Ovary (tissue), 9 donors: Measurements from ENCODE around the gene PLXDC2. TPM values are rescaled to one million over a fixed set of nuclear protein-coding genes. Genes with fewer than 3 reads are reported as not detected.

ENCODE experiments used
- DNase-seq, 5 donors: peaks; one replicate each; pipeline ENCODE4 v3.0.0-alpha.2; 2019 to 2020
- H3K27ac ChIP-seq, 2 donors: fragments of 200-600 bp; one replicate each; pipeline versions ENCODE4 v1.5.1 to v1.8.0; 2019 to 2022
- H3K27me3 ChIP-seq: fragments of 200-600 bp; one replicate; pipeline ENCODE4 v1.8.0; 2022
- H3K36me3 ChIP-seq: fragments of 200-600 bp; sonication (generic); one replicate; pipeline ENCODE4 v1.5.1; 2019
- H3K4me1 ChIP-seq: one replicate; pipeline ENCODE4 v1.8.1; 2013; ENCODE audit warnings: mild to moderate bottlenecking, moderate library complexity; ENCODE audit not compliant: insufficient read depth
- H3K4me3 ChIP-seq: fragments of 200-600 bp; sonication (generic); one replicate; pipeline ENCODE4 v1.5.1; 2017
- H3K9me3 ChIP-seq, 2 donors: fragments of 200-600 bp in 1 of 2; sonication (generic) in 1 of 2; one replicate each; pipeline versions ENCODE4 v1.5.1 to v1.8.1; 2013 to 2019; ENCODE audit warnings: mild to moderate bottlenecking in 1 of 2, moderate library complexity in 1 of 2
- CTCF ChIP-seq, 3 donors: fragments of 450-650 bp in 2 of 3; fragments of 200-600 bp in 1 of 3; IDR thresholded peaks; one replicate each; pipeline versions ENCODE4 v1.5.1 to v1.8.0; 2016 to 2022; ENCODE audit warnings: antibody characterized with exemption in 3 of 3, mild to moderate bottlenecking in 1 of 3
- EP300 ChIP-seq: sonication (generic); formaldehyde crosslinking; IDR thresholded peaks from one replicate; pipeline ENCODE4 v1.6.1; 2017; ENCODE audit warnings: antibody characterized with exemption
- POLR2A ChIP-seq: fragments of 450-650 bp; IDR thresholded peaks from one replicate; pipeline ENCODE4 v1.6.1; 2017; ENCODE audit warnings: antibody characterized with exemption, mild to moderate bottlenecking, moderate library complexity
- WGBS, 3 donors: extraction: QIAGEN DNeasy Blood & Tissue Kit in 1 of 3; methylation state at CpG; one replicate each; pipeline versions ENCODE4 v1.1.5 to v1.1.7; 2013 to 2017; 5-methylcytosine and 5-hydroxymethylcytosine counted together
- intact Hi-C, 4 donors: fragments of 100-400 bp; cut with DNase I; formaldehyde crosslinking; loops; one replicate each; pipeline versions ENCODE4 v1.11.0 to v1.15.1; 2022 to 2023
- polyA plus RNA-seq, 2 donors: library from polyadenylated mRNA; stranded (reverse); fragments of 200-250 nt in 1 of 2; fragments of 350-450 nt in 1 of 2; fragmentation: Illumina TruSeq in 1 of 2; extraction: RNeasy Lipid Tissue Mini Kit (QIAGEN cat#74804) in 1 of 2; gene quantifications; one replicate each; pipeline ENCODE4 v1.2.3, GENCODE V29; 2013 to 2014
- total RNA-seq, 7 donors: library from RNA; depleted of rRNA in 2 of 7; stranded (reverse); fragments of >200 nt in 2 of 7; fragmentation: NEBNext Ultra II Directional in 3 of 7; extraction: Animal tissue kit (Norgen Biotek cat#: 25700) in 3 of 7; gene quantifications; one replicate each; pipeline versions ENCODE4 v1.1.0 to v1.2.4, GENCODE V29; 2016 to 2023
- donor health status: DM: no; HTN: no; CAD: no; lungs with moderate emphysema.
- donor health status: DM: no; HTN: no; CAD: no.
- donor health status: Bipolar disorder and iron deficiency.
- donor health status: DM: yes; HTN: yes; CAD: no.
- donor health status: DM: no; HTN: no; CAD: no.
- donor health status: DM: yes; HTN: yes; CAD: no.

Gene PLXDC2
- total and polyA plus RNA-seq, 9 donors, result 13.6 to 76.0 (median 38.0) TPM

GRCh38 chr10:20075713-20076112 lies 259.5 kb downstream of the PLXDC2 start:
- H3K9me3 ChIP-seq, result no peaks in the 10 kb centered on the region
- H3K27ac ChIP-seq, result no peak overlapping the region
- no peak for DNase-seq
- H3K4me1 ChIP-seq, result no peaks in the 10 kb centered on the region
- 86 to 90% (median 90%) methylated on average over 1 of the region's 1 CpG for WGBS, 3 donors
- TF ChIP-seq EP300 (no peak), POLR2A (no peak), CTCF (IDR thresholded peaks at IDR 0.05) (no peak)
- intact Hi-C loops, result no loop called here
- no peaks in the 10 kb centered on the region for H3K27me3 ChIP-seq
- no peak overlapping the region for H3K4me3 ChIP-seq
- no peaks in the 10 kb centered on the region for H3K36me3 ChIP-seq

- TF ChIP-seq POLR2A (no peak), CTCF (IDR thresholded peaks at IDR 0.05) (no peak), EP300 (no peak)
- WGBS, 3 donors, result 43 to 67% (median 62%) methylated on average over 2 of the region's 2 CpGs
- Histone ChIP-seq H3K36me3 (no peaks in the 10 kb centered on the region), H3K27ac (no peak overlapping the region), H3K9me3 (no peaks in the 10 kb centered on the region), H3K27me3 (no peaks in the 10 kb centered on the region), H3K4me3 (no peak overlapping the region), H3K4me1 (no peaks in the 10 kb centered on the region)
- no peak for DNase-seq
- intact Hi-C loops, result no loop called here
These were observed 268.2 kb downstream of the PLXDC2 start for GRCh38 chr10:20084451-20084850.

- Histone ChIP-seq H3K4me1 (no peaks in the 10 kb centered on the region), H3K9me3 (no peaks in the 10 kb centered on the region), H3K27me3 (no peaks in the 10 kb centered on the region), H3K27ac (no peak overlapping the region), H3K4me3 (no peak overlapping the region), H3K36me3 (no peaks in the 10 kb centered on the region)
- no peak for TF ChIP-seq POLR2A
- TF ChIP-seq EP300, result no peak
- no peak for TF ChIP-seq CTCF (IDR thresholded peaks at IDR 0.05)
- no peak for DNase-seq
- intact Hi-C loops, result no loop called here
- 6 to 30% (median 7%) methylated on average over 5 of the region's 5 CpGs for WGBS, 3 donors
These were observed 268.9 kb downstream of the PLXDC2 start for GRCh38 chr10:20085115-20085514.

GRCh38 chr10:20087353-20087752 lies 271.1 kb downstream of the PLXDC2 start:
- no peak for DNase-seq
- intact Hi-C loops, result no loop called here
- H3K27ac ChIP-seq, result no peak overlapping the region
- H3K27me3 ChIP-seq, result no peaks in the 10 kb centered on the region
- WGBS, 3 donors, result 89 to 95% (median 94%) methylated on average over 2 of the region's 2 CpGs
- TF ChIP-seq EP300 (no peak), CTCF (IDR thresholded peaks at IDR 0.05) (no peak), POLR2A (no peak)
- no peaks in the 10 kb centered on the region for H3K4me1 ChIP-seq
- no peaks in the 10 kb centered on the region for H3K9me3 ChIP-seq
- H3K36me3 ChIP-seq, result no peaks in the 10 kb centered on the region
- no peak overlapping the region for H3K4me3 ChIP-seq
